ENCODE results near the gene MEX3A.

DNA sequence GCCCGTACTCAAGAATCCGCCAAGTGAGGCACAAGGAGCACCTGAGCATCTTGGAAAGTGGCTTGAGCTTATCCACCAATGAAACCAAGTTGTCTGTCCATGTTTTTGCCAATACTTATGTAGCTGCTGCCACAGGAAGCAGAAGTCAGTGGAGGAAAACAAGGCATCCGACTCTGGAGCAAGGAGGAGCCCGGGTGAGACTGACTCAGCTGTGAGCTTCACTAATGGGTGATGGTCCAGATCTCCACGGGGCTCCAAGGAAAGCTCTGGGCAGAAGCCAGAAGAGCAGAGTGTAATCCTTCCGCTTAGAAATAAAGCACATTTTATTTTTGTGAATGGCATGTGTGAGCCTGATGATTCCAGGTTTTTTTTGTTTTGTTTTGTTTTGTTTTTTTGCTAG lies 49.3 kb downstream of the MEX3A start:
- TF ChIP-seq, protein P1, sequence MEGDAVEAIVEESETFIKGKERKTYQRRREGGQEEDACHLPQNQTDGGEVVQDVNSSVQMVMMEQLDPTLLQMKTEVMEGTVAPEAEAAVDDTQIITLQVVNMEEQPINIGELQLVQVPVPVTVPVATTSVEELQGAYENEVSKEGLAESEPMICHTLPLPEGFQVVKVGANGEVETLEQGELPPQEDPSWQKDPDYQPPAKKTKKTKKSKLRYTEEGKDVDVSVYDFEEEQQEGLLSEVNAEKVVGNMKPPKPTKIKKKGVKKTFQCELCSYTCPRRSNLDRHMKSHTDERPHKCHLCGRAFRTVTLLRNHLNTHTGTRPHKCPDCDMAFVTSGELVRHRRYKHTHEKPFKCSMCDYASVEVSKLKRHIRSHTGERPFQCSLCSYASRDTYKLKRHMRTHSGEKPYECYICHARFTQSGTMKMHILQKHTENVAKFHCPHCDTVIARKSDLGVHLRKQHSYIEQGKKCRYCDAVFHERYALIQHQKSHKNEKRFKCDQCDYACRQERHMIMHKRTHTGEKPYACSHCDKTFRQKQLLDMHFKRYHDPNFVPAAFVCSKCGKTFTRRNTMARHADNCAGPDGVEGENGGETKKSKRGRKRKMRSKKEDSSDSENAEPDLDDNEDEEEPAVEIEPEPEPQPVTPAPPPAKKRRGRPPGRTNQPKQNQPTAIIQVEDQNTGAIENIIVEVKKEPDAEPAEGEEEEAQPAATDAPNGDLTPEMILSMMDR (conservative IDR thresholded peaks at IDR 0.05; ENCODE audit: low read depth, low read length) = no peak
- TF ChIP-seq EZH2 (IDR thresholded peaks at IDR 0.05; ENCODE audit: borderline replicate concordance, low read depth, low read length, poor library complexity, severe bottlenecking) = no peak
